IPS-15b (cell line): ENCODE data around the gene BANK1.
"Not testable (repeated sequence)": the region's sequence is repeated elsewhere in the genome, so short reads cannot be mapped to it uniquely, and the experiment has no call there.

Experiments used
- H3K27me3 ChIP-seq: one replicate; pipeline ENCODE4 v1.6.1; 2013; ENCODE audit warnings: low read length; ENCODE audit not compliant: control insufficient read depth, insufficient read depth
- H3K36me3 ChIP-seq: one replicate; pipeline ENCODE4 v1.6.1; 2013; ENCODE audit warnings: low read length; ENCODE audit not compliant: control insufficient read depth, insufficient read depth
- H3K4me1 ChIP-seq: one replicate; pipeline ENCODE4 v1.6.1; 2013; ENCODE audit warnings: mild to moderate bottlenecking, low read length; ENCODE audit not compliant: control insufficient read depth, insufficient read depth
- H3K4me3 ChIP-seq: one replicate; pipeline ENCODE4 v1.5.1; 2013; ENCODE audit warnings: low read depth, low read length
- H3K9ac ChIP-seq: one replicate; pipeline ENCODE4 v1.6.1; 2013; ENCODE audit warnings: low read depth, mild to moderate bottlenecking, low read length
- H3K9me3 ChIP-seq: one replicate; pipeline ENCODE4 v1.6.1; 2013; ENCODE audit warnings: mild to moderate bottlenecking, low read length; ENCODE audit not compliant: control insufficient read depth, insufficient read depth

The BANK1 gene

DNA sequence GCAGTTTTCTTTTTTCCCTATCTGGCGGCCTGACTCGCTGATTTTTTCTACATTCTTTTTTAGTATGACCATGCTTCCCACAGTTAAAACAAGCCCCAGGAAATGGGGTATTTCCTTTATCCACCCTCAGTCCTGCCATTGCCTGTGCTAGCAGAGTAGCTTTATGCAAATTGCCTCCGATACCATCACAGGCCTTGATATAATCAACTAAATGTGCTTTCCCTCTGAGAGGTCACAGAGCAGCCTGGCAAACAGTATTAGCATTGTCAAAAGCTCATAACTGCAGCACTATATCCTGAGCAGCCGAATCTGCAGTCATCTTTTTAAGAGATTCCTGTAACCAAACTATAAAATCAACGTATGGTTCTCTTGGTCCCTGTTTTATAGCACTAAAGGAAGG lies 115.0 kb downstream of the BANK1 start:
- not testable (repeated sequence) for H3K36me3 ChIP-seq, H3K27me3 ChIP-seq, H3K4me3 ChIP-seq, H3K9ac ChIP-seq, H3K4me1 ChIP-seq, H3K9me3 ChIP-seq

DNA sequence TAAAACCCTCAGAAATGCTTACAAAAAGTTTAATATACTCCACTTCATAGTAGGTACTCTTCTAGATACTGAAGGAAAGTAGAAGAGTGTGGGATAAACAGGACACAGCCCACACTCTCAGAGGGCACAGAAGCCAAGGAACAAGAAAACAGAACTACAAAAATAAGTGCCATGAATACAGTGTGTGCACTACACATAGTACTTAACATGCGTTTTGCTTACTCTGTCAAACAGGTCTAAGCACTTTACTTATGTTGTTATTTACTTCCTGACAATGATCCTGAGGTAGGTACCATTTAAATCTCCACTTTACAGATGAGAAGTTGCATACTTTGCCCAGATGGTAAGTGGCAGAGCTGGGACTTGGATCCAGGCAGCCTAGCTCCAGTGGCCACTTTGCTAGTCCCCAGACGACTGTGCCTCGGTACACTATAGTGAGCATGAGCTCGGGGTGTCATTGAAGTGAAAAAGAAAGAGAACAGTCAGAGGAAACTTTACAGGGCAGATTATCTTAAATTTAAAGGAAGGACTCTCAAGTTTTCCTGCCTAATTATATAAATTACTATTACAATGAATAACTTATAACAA lies 120.3 kb downstream of the BANK1 start:
- Histone ChIP-seq H3K36me3 (no peaks in the 10 kb centered on the region), H3K9me3 (no peaks in the 10 kb centered on the region), H3K4me1 (no peaks in the 10 kb centered on the region), H3K4me3 (no peak overlapping the region), H3K9ac (no peak overlapping the region), H3K27me3 (no peaks in the 10 kb centered on the region)

DNA sequence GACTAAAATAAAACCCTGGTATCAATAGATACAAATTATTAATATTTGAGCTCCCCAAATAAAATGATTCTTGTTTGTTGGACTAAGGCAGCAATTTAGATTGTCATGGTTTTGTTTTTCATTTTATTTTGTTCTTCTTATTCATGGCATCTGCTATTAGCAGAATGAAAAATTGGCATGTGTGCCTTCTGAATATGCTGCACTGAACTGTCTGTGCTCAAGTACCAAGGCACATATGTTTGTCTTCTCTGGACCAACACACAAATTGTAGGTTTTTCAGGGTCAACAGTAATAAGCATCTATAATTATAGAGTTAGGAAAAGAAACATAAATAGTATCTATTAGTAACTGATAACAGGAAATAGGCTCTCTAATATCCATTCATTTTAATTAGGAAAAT lies 121.1 kb downstream of the BANK1 start:
- no peaks in the 10 kb centered on the region for H3K36me3 ChIP-seq
- no peaks in the 10 kb centered on the region for H3K9me3 ChIP-seq
- no peaks in the 10 kb centered on the region for H3K4me1 ChIP-seq
- no peaks in the 10 kb centered on the region for H3K27me3 ChIP-seq
- H3K4me3 ChIP-seq: no peak overlapping the region
- no peak overlapping the region for H3K9ac ChIP-seq

DNA sequence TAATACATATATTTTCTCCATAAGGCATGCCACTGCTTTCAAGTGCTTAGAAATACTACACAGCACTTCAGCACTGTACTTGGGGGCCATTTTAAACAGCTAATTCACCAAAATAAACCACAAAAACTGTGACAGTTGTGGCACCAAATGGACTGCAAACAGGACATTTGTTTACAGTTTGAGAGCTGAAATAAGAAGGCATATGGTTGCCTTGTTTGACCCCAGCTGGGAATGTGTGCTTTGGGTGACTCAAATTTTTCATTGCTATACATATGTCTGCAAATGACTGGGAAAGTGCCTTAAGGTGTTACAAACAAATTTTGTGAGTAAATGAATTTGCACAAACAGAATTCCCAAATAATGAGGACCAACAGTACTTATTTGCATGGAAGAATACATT lies 124.2 kb downstream of the BANK1 start:
- Histone ChIP-seq H3K27me3 (no peaks in the 10 kb centered on the region), H3K4me1 (no peaks in the 10 kb centered on the region), H3K36me3 (no peaks in the 10 kb centered on the region), H3K9me3 (no peaks in the 10 kb centered on the region), H3K4me3 (no peak overlapping the region), H3K9ac (no peak overlapping the region)

DNA sequence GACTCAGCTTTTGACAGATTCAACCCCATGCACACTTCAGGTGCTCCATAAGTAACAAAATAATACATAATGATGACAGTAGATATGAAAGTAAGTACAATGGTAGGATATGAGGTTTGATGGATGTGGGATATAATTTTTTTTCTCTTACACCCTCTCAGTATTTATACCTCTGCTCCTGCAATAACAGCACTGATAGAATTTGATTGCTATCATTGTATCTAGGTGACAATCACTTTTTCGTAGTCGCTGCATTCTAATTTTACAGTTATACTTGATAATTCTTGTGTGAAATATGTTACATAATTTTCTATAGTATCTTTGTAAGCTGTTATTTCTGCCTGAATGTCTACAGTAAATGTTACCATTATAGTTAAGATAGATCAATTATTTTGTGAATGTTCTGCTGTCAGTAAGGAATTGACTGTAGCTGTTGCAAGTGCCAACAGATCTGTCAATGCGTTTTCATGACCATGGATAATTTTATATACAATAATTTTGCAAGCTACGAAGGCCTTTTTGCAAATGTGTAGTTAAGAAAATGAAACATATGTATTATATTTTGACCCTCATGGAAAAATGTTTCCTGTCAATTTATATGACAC lies 128.9 kb downstream of the BANK1 start:
- H3K4me1 ChIP-seq: no peaks in the 10 kb centered on the region
- H3K27me3 ChIP-seq: no peaks in the 10 kb centered on the region
- H3K36me3 ChIP-seq: no peaks in the 10 kb centered on the region
- H3K4me3 ChIP-seq: no peak overlapping the region
- no peak overlapping the region for H3K9ac ChIP-seq
- H3K9me3 ChIP-seq: no peaks in the 10 kb centered on the region

DNA sequence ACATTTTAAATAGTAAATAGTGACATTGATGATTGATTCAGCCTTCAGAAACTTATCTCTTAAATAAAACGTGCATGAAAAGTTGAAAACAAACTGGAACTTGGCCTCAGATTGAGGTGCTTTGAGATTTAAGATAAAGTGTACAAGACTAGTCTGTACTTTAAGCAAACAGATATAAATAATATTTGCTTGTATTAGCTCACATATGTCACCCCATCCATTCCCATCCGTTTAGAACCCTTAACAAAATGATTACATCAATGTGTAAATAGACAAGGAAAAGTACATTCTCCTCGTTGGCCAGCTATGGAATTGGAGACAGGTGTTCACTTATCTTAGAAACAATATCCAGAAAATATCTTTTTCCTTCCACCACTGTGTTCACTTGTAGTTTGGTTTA lies 130.8 kb downstream of the BANK1 start:
- Histone ChIP-seq H3K27me3 (no peaks in the 10 kb centered on the region), H3K9me3 (no peaks in the 10 kb centered on the region), H3K9ac (no peak overlapping the region), H3K36me3 (no peaks in the 10 kb centered on the region), H3K4me3 (no peak overlapping the region), H3K4me1 (no peaks in the 10 kb centered on the region)

DNA sequence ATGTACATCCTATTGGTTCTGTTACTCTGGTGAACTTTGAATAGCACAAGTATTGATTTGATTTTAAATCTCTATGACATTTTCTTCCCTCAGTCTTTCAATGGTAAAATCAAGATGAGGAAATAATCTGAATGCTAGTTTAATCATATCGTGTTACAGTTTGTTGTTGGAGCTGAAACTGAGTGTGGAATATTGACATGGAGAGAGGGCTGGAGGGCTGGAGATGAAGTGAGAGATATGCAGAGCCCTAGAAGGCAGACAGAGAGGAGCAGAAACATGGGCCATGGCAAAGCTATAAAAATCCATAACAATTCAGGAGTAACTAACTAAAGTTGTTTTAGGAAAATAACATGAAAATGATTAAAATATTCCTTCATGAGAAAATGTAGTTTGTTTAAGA lies 141.1 kb downstream of the BANK1 start:
- H3K27me3 ChIP-seq: no peaks in the 10 kb centered on the region
- no peaks in the 10 kb centered on the region for H3K9me3 ChIP-seq
- no peaks in the 10 kb centered on the region for H3K4me1 ChIP-seq
- H3K4me3 ChIP-seq: no peak overlapping the region
- no peak overlapping the region for H3K9ac ChIP-seq
- no peaks in the 10 kb centered on the region for H3K36me3 ChIP-seq

DNA sequence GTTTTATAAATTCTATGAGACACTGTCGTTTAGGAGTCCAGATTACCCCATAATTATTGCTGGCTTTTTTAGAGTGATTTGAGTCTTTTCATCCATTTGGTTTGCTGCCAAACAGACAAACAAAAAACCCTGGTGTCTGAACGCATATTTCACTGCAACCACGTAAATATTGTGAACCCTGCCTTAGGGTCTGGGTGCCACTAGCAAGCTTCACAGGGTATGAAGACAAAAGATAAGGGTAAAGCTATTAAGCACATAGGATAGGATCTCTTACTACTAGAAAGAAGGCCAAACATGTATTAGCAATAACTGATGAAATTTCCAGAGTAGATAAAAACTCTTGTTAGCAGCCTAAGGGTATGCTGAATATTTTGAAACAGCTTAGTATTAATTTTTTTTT lies 143.3 kb downstream of the BANK1 start:
- no peaks in the 10 kb centered on the region for H3K36me3 ChIP-seq
- H3K4me3 ChIP-seq: no peak overlapping the region
- no peaks in the 10 kb centered on the region for H3K9me3 ChIP-seq
- H3K4me1 ChIP-seq: no peaks in the 10 kb centered on the region
- H3K9ac ChIP-seq: no peak overlapping the region
- H3K27me3 ChIP-seq: no peaks in the 10 kb centered on the region

DNA sequence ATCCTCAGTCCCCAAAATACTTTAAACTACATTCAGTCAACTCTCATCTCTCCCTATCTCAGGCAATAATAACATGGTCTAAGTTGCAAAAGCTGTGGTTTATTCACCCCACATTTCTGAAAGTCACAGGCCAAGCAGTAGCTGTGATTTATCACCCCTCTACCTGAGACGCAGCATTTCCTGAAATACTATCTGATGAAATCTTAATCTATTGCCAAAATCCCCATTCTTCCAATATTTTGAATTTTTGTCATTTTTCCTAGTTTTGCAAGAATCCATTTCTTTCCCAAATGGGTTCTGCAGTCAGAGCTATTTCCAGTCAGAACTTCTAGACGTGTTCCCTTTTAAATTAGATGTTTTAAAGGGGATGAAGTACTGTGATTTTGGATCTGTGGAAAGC lies 148.3 kb downstream of the BANK1 start:
- H3K4me1 ChIP-seq: no peaks in the 10 kb centered on the region
- no peaks in the 10 kb centered on the region for H3K9me3 ChIP-seq
- H3K36me3 ChIP-seq: no peaks in the 10 kb centered on the region
- H3K4me3 ChIP-seq: no peak overlapping the region
- H3K27me3 ChIP-seq: no peaks in the 10 kb centered on the region
- no peak overlapping the region for H3K9ac ChIP-seq

DNA sequence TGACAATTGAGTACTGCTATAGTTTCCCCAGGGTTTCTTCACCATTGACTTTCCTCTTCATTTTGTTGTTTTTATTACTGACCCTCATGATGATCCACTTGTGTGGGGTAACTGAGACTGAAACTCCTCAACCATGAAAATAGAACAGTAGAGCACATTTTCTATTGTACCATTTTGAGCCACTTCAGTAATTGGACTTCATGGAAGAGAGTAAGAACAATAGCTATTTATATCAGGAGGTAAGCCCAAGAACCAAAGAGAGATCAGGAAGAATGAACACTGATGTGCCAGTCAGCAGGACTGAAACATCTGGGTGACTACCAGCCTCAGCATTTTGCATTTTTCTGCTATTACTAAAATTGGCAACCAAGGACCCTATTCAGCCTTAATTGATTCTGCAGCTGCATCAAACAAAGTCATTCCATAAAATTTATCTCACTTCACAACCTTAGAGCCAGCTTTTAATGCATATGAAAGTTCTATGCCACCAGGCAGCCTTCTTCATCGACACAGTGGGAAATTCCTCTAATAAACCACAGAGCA lies 151.4 kb downstream of the BANK1 start:
- Histone ChIP-seq H3K4me1 (no peaks in the 10 kb centered on the region), H3K4me3 (no peak overlapping the region), H3K27me3 (no peaks in the 10 kb centered on the region), H3K36me3 (no peaks in the 10 kb centered on the region), H3K9ac (no peak overlapping the region), H3K9me3 (no peaks in the 10 kb centered on the region)

DNA sequence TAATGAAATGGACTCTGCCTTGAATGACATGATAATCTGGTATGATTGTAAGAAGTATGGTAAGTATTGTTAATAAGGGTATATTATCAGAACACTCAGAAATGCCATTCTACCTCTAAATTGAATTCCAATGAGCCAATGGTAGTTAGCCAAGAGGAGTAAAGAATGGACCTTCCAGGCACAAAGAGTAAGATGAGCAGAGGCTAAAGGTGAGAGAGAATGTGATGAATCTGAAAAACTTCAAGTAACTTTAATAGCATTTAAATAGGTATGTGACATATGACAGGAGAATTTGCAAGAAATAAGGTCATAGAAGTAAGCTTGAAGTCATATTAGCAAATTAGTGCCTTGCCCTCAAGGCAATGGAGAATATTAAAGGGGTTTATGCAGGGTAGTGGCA lies 152.4 kb downstream of the BANK1 start:
- H3K36me3 ChIP-seq: no peaks in the 10 kb centered on the region
- H3K9me3 ChIP-seq: no peaks in the 10 kb centered on the region
- no peak overlapping the region for H3K9ac ChIP-seq
- no peak overlapping the region for H3K4me3 ChIP-seq
- no peaks in the 10 kb centered on the region for H3K27me3 ChIP-seq
- H3K4me1 ChIP-seq: no peaks in the 10 kb centered on the region

DNA sequence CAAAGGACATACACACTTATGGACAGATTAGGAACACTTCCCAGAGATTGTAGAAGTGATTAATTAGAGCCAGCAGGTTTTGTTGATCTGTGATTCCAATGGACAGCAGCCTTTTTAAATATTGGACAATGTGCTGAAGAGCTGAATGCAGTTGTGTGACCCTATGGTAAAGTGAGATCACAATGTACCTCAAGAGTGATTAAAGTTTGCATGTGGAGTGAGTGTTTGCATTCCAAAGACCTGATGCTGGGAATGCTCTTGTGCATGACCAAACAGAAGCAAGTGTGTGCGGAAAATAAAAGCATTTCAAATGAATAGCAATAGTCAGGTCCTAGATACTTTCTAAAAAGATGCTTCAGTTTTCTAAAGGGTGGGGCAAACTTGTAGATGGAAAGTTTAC lies 154.1 kb downstream of the BANK1 start:
- Histone ChIP-seq H3K36me3 (no peaks in the 10 kb centered on the region), H3K4me3 (no peak overlapping the region), H3K27me3 (no peaks in the 10 kb centered on the region), H3K9ac (no peak overlapping the region), H3K4me1 (no peaks in the 10 kb centered on the region), H3K9me3 (no peaks in the 10 kb centered on the region)
